Measurements from ENCODE around the gene SNRNP25.

GRCh38 chr16:100989-101388 is 47.4 kb downstream of the SNRNP25 start:
- TF ChIP-seq EZH2 (IDR thresholded peaks at IDR 0.05; ENCODE audit: borderline replicate concordance, insufficient read depth, low read depth, low read length, poor library complexity, severe bottlenecking) (no peak), CTCF (IDR thresholded peaks at IDR 0.05) (no peak)

All from B cell (primary cell).